Upper lobe of left lung (tissue), 6 donors: ENCODE data around the gene MVK. TPM values are rescaled to one million over a fixed set of nuclear protein-coding genes. Genes with fewer than 3 reads are reported as not detected.

Source experiments
- ATAC-seq, 2 donors: fragments of 200-7000 bp; cut with Tn5 transposase; one replicate each; pipeline ENCODE4 v1.9.1; 2022; ENCODE audit warnings: mild to moderate bottlenecking in 2 of 2, moderate library complexity in 2 of 2; ENCODE audit not compliant: low FRiP score in 2 of 2
- DNase-seq, 2 donors: peaks; one replicate each; pipeline ENCODE4 v3.0.0-alpha.2; 2019 to 2020
- H3K27ac ChIP-seq, 4 donors: fragments of 200-600 bp; sonication (generic); one replicate each; pipeline ENCODE4 v1.5.1; 2016 to 2019
- H3K27me3 ChIP-seq, 4 donors: fragments of 200-600 bp; sonication (generic); one replicate each; pipeline ENCODE4 v1.5.1; 2017 to 2019
- H3K36me3 ChIP-seq, 4 donors: fragments of 200-600 bp; sonication (generic); one replicate each; pipeline ENCODE4 v1.5.1; 2016 to 2019
- H3K4me1 ChIP-seq, 4 donors: fragments of 200-600 bp; sonication (generic); one replicate each; pipeline ENCODE4 v1.5.1; 2018 to 2019
- H3K4me3 ChIP-seq, 4 donors: fragments of 200-600 bp; sonication (generic); one replicate each; pipeline ENCODE4 v1.5.1; 2017 to 2019; ENCODE audit warnings: mild to moderate bottlenecking in 2 of 4, moderate library complexity in 1 of 4
- H3K9me3 ChIP-seq, 4 donors: fragments of 200-600 bp; sonication (generic); one replicate each; pipeline ENCODE4 v1.5.1; 2018 to 2019
- EP300 ChIP-seq, 4 donors: sonication (generic); formaldehyde crosslinking; IDR thresholded peaks; one replicate each; pipeline ENCODE4 v1.5.1; 2017; ENCODE audit warnings: antibody characterized with exemption in 4 of 4, control low read depth in 2 of 4
- POLR2A ChIP-seq, 4 donors: fragments of 450-650 bp; IDR thresholded peaks; one replicate each; pipeline ENCODE4 v1.5.1; 2016 to 2017; ENCODE audit warnings: antibody characterized with exemption in 4 of 4, mild to moderate bottlenecking in 2 of 4
- POLR2AphosphoS5 ChIP-seq, 2 donors: sonication (generic); formaldehyde crosslinking; IDR thresholded peaks; one replicate each; pipeline ENCODE4 v1.5.1; 2017; ENCODE audit warnings: antibody characterized with exemption in 2 of 2
- WGBS, 2 donors: methylation state at CpG; one replicate each; pipeline ENCODE4 v1.1.5; 2017 to 2018; 5-methylcytosine and 5-hydroxymethylcytosine counted together
- total RNA-seq, 6 donors: library from RNA; depleted of rRNA in 4 of 6; stranded (reverse); fragments of >200 nt in 4 of 6; gene quantifications; one replicate each; pipeline versions ENCODE4 v1.1.0 to v1.2.1, GENCODE V29; 2016 to 2021
- TF ChIP-seq, protein P1 (sequence below), 6 experiments: fragments of 450-650 bp in 4 of 6; fragments of 200-600 bp in 2 of 6; sonication (generic) in 2 of 6; IDR thresholded peaks; one replicate each; pipeline ENCODE4 v1.5.1; 2016 to 2019; ENCODE audit warnings: antibody characterized with exemption in 6 of 6
- donor health status: DM: no; HTN: no; CAD: no; lungs with moderate emphysema.
- donor health status: DM: no; HTN: yes; CAD: no; lungs with severe emphysema.

MVK gene
- total RNA-seq, 6 donors from 2014 or later, result 22.2 to 56.2 (median 41.5) TPM

DNA sequence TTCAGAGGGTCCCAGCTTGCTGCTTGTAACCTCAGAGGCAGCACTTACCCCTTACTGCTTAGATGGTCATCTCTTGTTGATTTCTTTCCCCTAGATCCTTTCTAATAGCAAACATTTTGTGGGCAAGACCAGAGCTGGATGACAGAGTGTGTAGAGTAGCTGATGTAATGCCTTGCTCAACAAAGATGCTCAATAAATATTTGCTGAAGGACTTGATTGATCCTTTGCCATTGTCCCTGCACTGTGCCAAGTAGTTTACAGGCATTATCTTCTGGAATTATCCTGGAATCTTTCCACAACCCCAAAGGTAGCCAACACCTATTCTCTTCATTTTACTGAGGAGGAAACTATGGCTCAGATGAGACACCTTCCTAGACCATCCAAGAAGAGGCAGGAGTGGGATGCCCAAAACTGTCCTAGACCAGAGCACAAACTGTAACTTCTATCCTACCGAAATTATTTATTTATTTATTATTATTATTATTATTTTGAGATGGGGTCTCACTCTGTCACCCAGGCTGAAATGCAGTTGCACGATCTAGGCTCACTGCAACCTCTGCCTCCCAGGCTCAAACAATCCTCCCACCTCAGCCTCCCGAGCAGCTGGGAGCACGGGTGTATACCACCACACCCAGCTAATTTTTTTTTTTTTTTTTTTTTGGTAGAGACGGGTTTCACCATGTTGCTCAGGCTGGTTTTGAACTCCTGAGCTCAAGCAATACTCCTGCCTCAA is 1.7 kb upstream of the MVK start:
- no peak for TF ChIP-seq POLR2AphosphoS5 (IDR thresholded peaks at IDR 0.05)
- no peak for TF ChIP-seq POLR2A (IDR thresholded peaks at IDR 0.05)
- TF ChIP-seq EP300 (IDR thresholded peaks at IDR 0.05), result no peak
- TF ChIP-seq, protein P1, sequence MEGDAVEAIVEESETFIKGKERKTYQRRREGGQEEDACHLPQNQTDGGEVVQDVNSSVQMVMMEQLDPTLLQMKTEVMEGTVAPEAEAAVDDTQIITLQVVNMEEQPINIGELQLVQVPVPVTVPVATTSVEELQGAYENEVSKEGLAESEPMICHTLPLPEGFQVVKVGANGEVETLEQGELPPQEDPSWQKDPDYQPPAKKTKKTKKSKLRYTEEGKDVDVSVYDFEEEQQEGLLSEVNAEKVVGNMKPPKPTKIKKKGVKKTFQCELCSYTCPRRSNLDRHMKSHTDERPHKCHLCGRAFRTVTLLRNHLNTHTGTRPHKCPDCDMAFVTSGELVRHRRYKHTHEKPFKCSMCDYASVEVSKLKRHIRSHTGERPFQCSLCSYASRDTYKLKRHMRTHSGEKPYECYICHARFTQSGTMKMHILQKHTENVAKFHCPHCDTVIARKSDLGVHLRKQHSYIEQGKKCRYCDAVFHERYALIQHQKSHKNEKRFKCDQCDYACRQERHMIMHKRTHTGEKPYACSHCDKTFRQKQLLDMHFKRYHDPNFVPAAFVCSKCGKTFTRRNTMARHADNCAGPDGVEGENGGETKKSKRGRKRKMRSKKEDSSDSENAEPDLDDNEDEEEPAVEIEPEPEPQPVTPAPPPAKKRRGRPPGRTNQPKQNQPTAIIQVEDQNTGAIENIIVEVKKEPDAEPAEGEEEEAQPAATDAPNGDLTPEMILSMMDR (IDR thresholded peaks at IDR 0.05), result no peak
- H3K4me1 ChIP-seq, result peaks cover 14 to 29% (median 16%) of the 10 kb centered on the region in 4 donors
- DNase-seq (no peak), ATAC-seq (no peak)
- no peaks in the 10 kb centered on the region for H3K27me3 ChIP-seq
- peak overlapping the region in 2 of 4 donors; percentile 61 to 62 for H3K4me3 ChIP-seq
- 88 to 89% methylated on average over 5 of the region's 5 CpGs for WGBS, 2 donors
- no peak overlapping the region for H3K27ac ChIP-seq
- peaks cover 16 to 51% (median 26%) of the 10 kb centered on the region in 4 donors for H3K36me3 ChIP-seq
- H3K9me3 ChIP-seq, result no peaks in the 10 kb centered on the region

DNA sequence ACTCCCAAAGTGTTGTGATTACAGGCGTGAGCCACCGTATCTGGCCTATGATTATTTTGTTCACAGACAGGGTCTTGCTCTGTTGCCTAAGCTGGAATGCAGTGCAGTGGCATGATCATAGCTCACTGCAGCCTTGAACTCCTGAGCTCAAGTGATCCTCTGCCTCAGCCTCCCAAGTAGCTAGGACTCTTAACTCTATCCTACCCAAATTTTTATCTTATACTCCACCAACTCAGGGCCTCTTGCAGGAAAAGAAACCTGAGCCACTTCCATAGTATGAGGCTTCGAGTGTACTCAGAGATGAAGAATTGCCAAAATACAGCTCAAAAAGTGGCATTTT is 1.1 kb upstream of the MVK start:
- 63 to 73% methylated on average over 3 of the region's 3 CpGs for WGBS, 2 donors
- peaks cover 14 to 29% (median 16%) of the 10 kb centered on the region in 4 donors for H3K4me1 ChIP-seq
- H3K4me3 ChIP-seq, result peak overlapping the region; percentile 54 to 76 (median 62)
- H3K36me3 ChIP-seq, result peaks cover 16 to 51% (median 28%) of the 10 kb centered on the region in 4 donors
- H3K27me3 ChIP-seq, result no peaks in the 10 kb centered on the region
- no peaks in the 10 kb centered on the region for H3K9me3 ChIP-seq
- H3K27ac ChIP-seq, result peak overlapping the region; percentile 45 to 92 (median 88)
- TF ChIP-seq POLR2AphosphoS5 (IDR thresholded peaks at IDR 0.05) (no peak), POLR2A (IDR thresholded peaks at IDR 0.05) (no peak), EP300 (IDR thresholded peaks at IDR 0.05) (no peak)
- TF ChIP-seq, protein P1 (IDR thresholded peaks at IDR 0.05), result no peak
- DNase-seq (no peak), ATAC-seq (no peak)

DNA sequence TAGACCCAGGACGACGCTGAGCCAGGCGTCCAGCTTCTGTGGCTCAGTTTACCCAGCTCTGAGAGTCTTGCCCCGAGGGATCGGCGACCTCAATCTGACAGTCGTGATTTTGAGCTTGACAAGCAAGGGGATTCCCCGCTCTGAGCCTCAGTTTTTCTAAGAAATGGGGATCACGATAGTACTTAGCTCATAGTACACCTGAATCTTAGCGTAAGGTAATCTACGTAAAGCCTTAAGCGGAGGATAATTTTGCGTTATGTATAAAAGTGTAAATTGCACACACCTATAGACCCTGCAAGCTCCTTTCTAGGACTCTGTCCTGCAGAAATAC is 285 bp downstream of the MVK start:
- H3K4me1 ChIP-seq, result peaks cover 14 to 29% (median 16%) of the 10 kb centered on the region in 4 donors
- peak overlapping the region; percentile 19 to 76 (median 62) for H3K4me3 ChIP-seq
- TF ChIP-seq POLR2A (IDR thresholded peaks at IDR 0.05) (no peak), POLR2AphosphoS5 (IDR thresholded peaks at IDR 0.05) (no peak), EP300 (IDR thresholded peaks at IDR 0.05) (no peak)
- TF ChIP-seq, protein P1 (IDR thresholded peaks at IDR 0.05), result no peak
- 0 to 1% methylated on average over 7 to 10 of the region's 13 CpGs for WGBS, 2 donors
- H3K27ac ChIP-seq, result peak overlapping the region in 3 of 4 donors; percentile 88 to 92 (median 91)
- H3K27me3 ChIP-seq, result no peaks in the 10 kb centered on the region
- no peaks in the 10 kb centered on the region for H3K9me3 ChIP-seq
- peaks cover 8 to 52% (median 31%) of the 10 kb centered on the region in 4 donors for H3K36me3 ChIP-seq
- DNase-seq (no peak), ATAC-seq (no peak)

DNA sequence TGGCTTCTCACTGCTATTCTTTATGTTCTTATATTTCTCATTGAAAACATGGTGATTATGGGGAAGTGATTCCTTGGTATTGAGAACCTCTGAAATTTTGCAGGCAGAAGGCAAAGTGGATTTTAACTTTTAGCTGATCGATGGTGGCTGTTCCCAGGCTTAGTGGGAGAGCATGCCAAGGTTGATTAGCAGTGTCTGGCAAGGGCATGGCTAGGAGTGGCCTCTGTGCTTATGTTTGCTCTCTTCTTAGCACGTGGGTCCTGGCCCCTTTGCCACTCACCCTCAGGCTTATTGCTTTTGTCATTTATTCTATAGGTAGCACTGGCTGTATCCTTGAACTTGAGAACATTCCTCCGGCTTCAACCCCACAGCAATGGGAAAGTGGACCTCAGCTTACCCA is 2.1 kb downstream of the MVK start:
- peaks cover 14 to 29% (median 16%) of the 10 kb centered on the region in 4 donors for H3K4me1 ChIP-seq
- no peak overlapping the region for H3K27ac ChIP-seq
- H3K9me3 ChIP-seq, result no peaks in the 10 kb centered on the region
- no peaks in the 10 kb centered on the region for H3K27me3 ChIP-seq
- ATAC-seq (no peak), DNase-seq (no peak)
- no peak overlapping the region for H3K4me3 ChIP-seq
- no peak for TF ChIP-seq POLR2AphosphoS5 (IDR thresholded peaks at IDR 0.05)
- TF ChIP-seq EP300 (IDR thresholded peaks at IDR 0.05), result no peak
- no peak for TF ChIP-seq POLR2A (IDR thresholded peaks at IDR 0.05)
- TF ChIP-seq, protein P1 (IDR thresholded peaks at IDR 0.05), result no peak
- 76 to 82% methylated on average over 3 of the region's 3 CpGs for WGBS, 2 donors
- H3K36me3 ChIP-seq, result peaks cover 8 to 51% (median 35%) of the 10 kb centered on the region in 4 donors

DNA sequence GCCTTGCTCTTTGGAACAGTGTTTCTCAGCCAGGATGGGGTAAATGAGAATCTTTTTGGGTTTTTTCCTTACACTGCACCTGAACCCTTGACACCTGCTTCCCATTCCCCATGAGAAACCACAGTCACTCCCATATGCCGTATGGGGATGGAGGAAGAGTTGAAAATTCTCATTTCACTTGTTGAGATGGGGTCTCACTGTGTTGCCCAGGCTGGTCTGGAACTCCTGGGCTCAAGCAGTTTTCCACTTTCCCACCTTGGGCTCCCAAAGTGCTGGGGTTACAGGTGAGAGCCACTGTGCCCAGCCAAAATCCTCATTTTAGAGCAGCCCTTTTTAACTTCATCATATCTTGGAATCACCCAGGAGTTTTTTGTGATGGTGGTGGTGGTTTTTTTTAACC is 3.7 kb downstream of the MVK start:
- H3K27me3 ChIP-seq, result no peaks in the 10 kb centered on the region
- 100% methylated on average over 1 of the region's 1 CpG for WGBS, 2 donors
- H3K4me3 ChIP-seq, result no peak overlapping the region
- DNase-seq, result no peak
- no peak overlapping the region for H3K27ac ChIP-seq
- ATAC-seq, result no peak
- H3K9me3 ChIP-seq, result no peaks in the 10 kb centered on the region
- peaks cover 8 to 64% (median 45%) of the 10 kb centered on the region in 4 donors for H3K36me3 ChIP-seq
- peaks cover 14 to 28% (median 18%) of the 10 kb centered on the region in 4 donors for H3K4me1 ChIP-seq
- TF ChIP-seq POLR2A (IDR thresholded peaks at IDR 0.05), result no peak
- no peak for TF ChIP-seq EP300 (IDR thresholded peaks at IDR 0.05)
- no peak for TF ChIP-seq POLR2AphosphoS5 (IDR thresholded peaks at IDR 0.05)
- TF ChIP-seq, protein P1 (IDR thresholded peaks at IDR 0.05), result no peak
